IMR-90 (cell line): Measurements from ENCODE around the gene ELK3.

ENCODE experiments used
- BHLHE40 ChIP-seq: fragments of 150-350 bp; IDR thresholded peaks from 2 replicates; pipeline ENCODE4 v1.6.1; 2016; ENCODE audit warnings: mild to moderate bottlenecking, low read depth, low read length
- CTCF ChIP-seq: conservative IDR thresholded peaks from 2 replicates; pipeline ENCODE4 v1.5.1; 2012; ENCODE audit warnings: mild to moderate bottlenecking, low read depth, low read length, improper control_type of control experiment
- ELK1 ChIP-seq: fragments of 150-350 bp; IDR thresholded peaks from 2 replicates; pipeline ENCODE4 v1.6.1; 2016; ENCODE audit warnings: low read depth, mild to moderate bottlenecking, low read length, moderate library complexity, borderline replicate concordance
- POLR2A ChIP-seq: IDR thresholded peaks from 2 replicates; pipeline ENCODE4 v1.6.1; 2012; ENCODE audit warnings: mild to moderate bottlenecking, low read depth, low read length
- RAD21 ChIP-seq: IDR thresholded peaks from 2 replicates; pipeline ENCODE4 v1.6.1; 2012; ENCODE audit warnings: low read length, improper control_type of control experiment
- RFX5 ChIP-seq: IDR thresholded peaks from 2 replicates; pipeline ENCODE4 v1.8.0; 2012; ENCODE audit warnings: low read depth, mild to moderate bottlenecking, low read length, moderate library complexity

DNA sequence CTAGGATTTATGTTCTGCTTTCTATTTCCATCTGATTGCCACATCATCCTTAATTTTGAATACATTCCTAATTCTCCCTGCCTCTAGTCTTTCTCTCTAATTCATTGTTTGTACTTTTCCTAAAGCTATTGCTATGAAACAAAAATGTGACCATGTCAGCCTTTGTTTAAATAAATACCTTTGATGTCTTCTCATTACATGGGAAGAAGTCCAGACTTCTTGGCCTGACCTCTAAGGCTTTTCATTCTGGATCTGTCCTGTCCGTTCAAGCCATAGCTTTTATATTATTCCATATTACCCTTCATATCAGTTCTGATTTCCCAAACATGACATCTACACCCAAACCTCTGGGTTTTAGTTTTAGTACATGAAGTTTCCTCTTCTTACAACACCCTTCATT is 114.7 kb downstream of the ELK3 start:
- TF ChIP-seq CTCF (no peak), POLR2A (no peak), RAD21 (no peak), RFX5 (no peak), ELK1 (no peak), BHLHE40 (no peak)
